ES-I3 (cell line): ENCODE results near the gene FOXE3.
"Not testable (repeated sequence)": the region's sequence is repeated elsewhere in the genome, so short reads cannot be mapped to it uniquely, and the experiment has no call there.

Experiments used
- H3K36me3 ChIP-seq: 2 replicates; pipeline ENCODE4 v1.6.1; 2013; ENCODE audit warnings: mild to moderate bottlenecking, low read length, control low read depth, moderate library complexity; ENCODE audit not compliant: insufficient read depth
- H3K4me1 ChIP-seq: 2 replicates; pipeline ENCODE4 v1.6.1; 2013; ENCODE audit warnings: mild to moderate bottlenecking, control low read depth, low read length; ENCODE audit not compliant: insufficient read depth
- H3K9ac ChIP-seq: 2 replicates; pipeline ENCODE4 v1.6.1; 2013; ENCODE audit warnings: low read depth, mild to moderate bottlenecking, low read length, moderate library complexity
- H3K9me3 ChIP-seq: 2 replicates; pipeline ENCODE4 v1.6.1; 2013; ENCODE audit warnings: mild to moderate bottlenecking, low read length, moderate library complexity; ENCODE audit not compliant: control insufficient read depth, insufficient read depth

The FOXE3 gene

DNA sequence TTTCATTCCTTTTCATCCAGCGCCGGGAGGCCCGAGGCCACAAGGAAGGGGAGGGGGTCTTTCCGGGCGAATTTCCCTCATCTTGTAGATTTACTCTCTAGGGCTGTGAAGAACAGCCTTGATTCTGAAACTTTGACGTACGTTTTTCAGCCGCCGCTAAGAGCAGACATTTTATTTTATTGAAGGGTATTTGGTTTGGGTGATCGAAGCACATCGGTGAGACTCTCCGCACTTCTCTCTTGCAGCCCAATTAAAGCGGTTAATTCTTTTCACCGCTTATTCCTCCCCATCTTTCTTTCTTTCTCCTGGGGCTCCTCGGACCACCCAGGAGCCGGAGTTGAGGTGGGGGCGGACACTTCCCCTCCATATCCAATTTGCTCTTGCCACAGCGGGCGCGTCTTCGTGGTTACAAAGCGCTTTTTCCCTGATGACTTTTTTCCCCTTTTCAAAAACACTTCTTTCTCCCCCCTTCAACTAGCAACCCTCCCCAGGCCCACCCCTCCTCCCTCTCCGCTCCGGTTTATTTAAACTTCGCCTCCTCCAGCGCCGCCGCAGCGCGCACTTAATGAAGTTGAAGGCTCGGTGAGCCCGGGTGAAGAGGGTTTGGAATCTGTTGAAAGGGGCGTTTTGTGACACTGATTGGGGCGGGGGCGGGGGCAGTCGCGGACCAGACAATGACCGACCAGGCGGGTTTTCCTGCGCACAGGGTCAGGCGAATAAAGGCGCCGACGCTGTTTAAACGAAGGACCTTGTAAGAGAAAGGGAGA lies 27.6 kb downstream of the FOXE3 start:
- Histone ChIP-seq H3K9me3 (no peaks in the 10 kb centered on the region), H3K4me1 (peaks cover 14% of the 10 kb centered on the region; the same call in 1 of the 2 replicates), H3K9ac (peak overlapping the region; percentile 25; the same call in 1 of the 2 replicates), H3K36me3 (no peaks in the 10 kb centered on the region)

- H3K36me3 ChIP-seq = no peaks in the 10 kb centered on the region
- H3K9ac ChIP-seq = peak overlapping the region; percentile 25; the same call in 1 of the 2 replicates
- H3K9me3 ChIP-seq = no peaks in the 10 kb centered on the region
- H3K4me1 ChIP-seq = peaks cover 14% of the 10 kb centered on the region; the same call in 1 of the 2 replicates
These were observed 28.1 kb downstream of the FOXE3 start for GRCh38 chr1:47444297-47444561.

GRCh38 chr1:47444562-47445465 lies 28.7 kb downstream of the FOXE3 start:
- peaks cover 14% of the 10 kb centered on the region; the same call in 1 of the 2 replicates for H3K4me1 ChIP-seq
- H3K9ac ChIP-seq = peak overlapping the region; percentile 25; the same call in 1 of the 2 replicates
- H3K9me3 ChIP-seq = no peaks in the 10 kb centered on the region
- no peaks in the 10 kb centered on the region for H3K36me3 ChIP-seq

- Histone ChIP-seq H3K9me3 (no peaks in the 10 kb centered on the region), H3K9ac (no peak overlapping the region), H3K36me3 (no peaks in the 10 kb centered on the region), H3K4me1 (peaks cover 14% of the 10 kb centered on the region; the same call in 1 of the 2 replicates)
These were observed 29.9 kb downstream of the FOXE3 start for GRCh38 chr1:47445823-47446550.

DNA sequence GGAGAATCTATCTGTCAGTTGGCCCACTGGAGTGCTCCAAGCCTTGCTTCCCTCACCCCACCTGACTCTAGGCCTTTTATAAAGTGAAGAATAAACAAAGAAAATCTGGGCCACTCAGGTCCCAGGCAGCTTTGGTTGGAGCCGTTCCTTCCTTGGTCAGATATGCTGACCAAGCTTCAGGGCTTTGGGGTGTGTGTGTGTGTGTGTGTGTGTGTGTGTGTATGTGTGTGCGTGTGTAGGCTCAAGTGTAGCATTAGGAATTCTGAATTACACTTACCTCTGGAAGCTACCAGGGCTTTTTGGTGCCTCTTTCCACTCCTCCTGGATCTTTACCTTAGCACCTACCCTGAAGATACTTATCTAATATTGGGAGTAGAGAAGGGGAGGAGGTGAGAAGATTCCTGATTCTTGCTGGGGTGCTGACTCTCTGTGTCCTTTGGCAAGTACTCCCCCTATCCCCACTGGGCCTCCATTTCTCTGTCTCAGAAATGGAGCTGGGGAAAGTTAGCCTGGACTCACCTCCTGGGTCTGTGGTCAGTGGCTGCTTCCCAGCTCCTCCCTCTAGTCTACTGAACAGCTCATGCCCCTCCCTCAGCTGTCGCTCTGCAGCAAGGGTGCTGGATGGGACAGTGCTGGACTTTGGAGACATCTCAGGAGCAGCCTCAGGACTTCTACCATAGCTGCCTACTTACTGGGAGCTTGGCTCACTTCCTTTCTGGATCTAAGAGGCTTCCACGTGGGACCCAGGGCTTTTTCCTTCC lies 32.6 kb downstream of the FOXE3 start:
- H3K9ac ChIP-seq = no peak overlapping the region
- no peaks in the 10 kb centered on the region for H3K36me3 ChIP-seq
- H3K4me1 ChIP-seq = peaks cover 14% of the 10 kb centered on the region; the same call in 1 of the 2 replicates
- H3K9me3 ChIP-seq = no peaks in the 10 kb centered on the region

DNA sequence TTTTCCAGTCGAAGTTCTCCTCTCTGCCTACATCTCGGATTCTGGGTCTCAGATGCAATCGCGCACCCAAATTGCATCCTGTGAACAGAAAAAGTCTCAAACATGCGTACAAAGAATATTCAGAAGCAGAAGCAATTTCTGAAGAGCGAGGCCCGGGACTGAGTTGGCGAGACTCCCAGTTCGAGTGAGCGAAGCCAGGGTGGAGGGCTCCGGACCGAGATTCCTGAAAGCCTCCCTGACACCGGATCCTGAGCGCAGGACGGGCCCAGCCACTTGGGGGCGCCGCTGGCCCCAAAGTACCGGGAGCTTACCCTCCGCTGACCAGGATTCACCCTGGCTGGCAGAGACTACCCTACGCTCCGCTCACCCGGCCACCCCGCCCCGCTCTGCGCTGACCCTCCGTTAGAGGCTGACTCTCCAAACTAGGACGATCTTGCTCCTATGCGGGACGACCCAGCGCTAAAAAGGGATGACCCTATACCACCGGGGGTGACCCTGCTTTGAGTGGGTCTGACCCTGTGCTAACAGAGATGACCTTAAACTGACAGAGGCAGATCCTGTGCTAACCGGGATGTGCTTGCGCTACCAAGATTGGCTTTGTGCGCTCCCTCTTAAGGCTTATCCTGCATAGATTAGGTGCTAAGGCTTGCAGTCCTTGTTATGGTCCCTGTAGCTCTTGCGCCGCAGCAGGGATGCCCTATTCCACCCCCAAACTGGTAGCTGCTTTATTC lies 33.9 kb downstream of the FOXE3 start:
- no peaks in the 10 kb centered on the region for H3K36me3 ChIP-seq
- no peaks in the 10 kb centered on the region for H3K9me3 ChIP-seq

GRCh38 chr1:47450606-47451005 lies 34.5 kb downstream of the FOXE3 start:
- Histone ChIP-seq H3K9ac (no peak overlapping the region), H3K4me1 (peaks cover 4% of the 10 kb centered on the region; the same call in 1 of the 2 replicates), H3K36me3 (no peaks in the 10 kb centered on the region), H3K9me3 (no peaks in the 10 kb centered on the region)

More for the DNA sequence above, 33.9 kb downstream of the FOXE3 start:
- H3K4me1 ChIP-seq = peaks cover 8% of the 10 kb centered on the region; the same call in 1 of the 2 replicates
- H3K9ac ChIP-seq = no peak overlapping the region

DNA sequence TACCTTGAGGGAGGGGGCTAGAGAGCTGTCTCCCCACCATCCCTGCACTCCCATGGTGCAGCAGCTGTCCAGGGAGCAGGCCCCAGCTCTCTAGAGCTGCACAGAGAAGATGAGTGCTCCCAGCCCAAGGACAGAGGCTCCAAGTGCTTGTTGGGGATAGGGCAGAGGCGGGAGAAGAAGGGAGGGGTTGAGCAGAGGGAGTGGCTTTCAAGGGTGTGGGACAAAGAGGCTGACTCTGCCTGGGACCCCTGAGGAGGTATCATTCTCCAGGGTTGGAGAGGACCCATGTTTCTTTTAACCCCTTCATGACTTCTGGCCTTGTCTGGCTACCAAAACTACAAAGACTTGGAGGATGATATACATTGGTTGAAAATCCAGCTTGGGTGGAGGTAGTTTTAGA lies 36.3 kb downstream of the FOXE3 start:
- no peaks in the 10 kb centered on the region for H3K4me1 ChIP-seq
- no peaks in the 10 kb centered on the region for H3K36me3 ChIP-seq
- no peaks in the 10 kb centered on the region for H3K9me3 ChIP-seq

DNA sequence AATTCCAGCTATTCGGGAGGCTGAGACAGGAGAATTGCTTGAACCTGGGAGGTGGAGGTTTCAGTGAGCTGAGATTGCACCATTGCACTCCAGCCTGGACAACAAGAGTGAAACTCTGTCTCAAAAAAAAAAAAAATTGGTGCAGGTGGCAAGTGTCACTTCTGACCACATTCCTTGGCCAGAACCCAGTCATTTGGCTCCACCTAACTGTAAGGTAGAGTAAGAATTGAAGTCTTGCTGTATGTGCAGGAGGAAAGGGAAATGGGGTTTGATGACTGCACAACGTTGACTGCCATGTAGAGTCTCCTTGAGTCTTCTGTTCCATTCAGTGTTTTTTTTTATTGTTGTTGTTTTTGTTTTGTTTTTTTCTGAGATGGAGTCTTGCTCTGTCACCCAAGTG lies 37.8 kb downstream of the FOXE3 start:
- H3K36me3 ChIP-seq, H3K4me1 ChIP-seq, H3K9ac ChIP-seq, H3K9me3 ChIP-seq: not testable (repeated sequence)

More for the DNA sequence above, 36.3 kb downstream of the FOXE3 start:
- no peak overlapping the region for H3K9ac ChIP-seq

DNA sequence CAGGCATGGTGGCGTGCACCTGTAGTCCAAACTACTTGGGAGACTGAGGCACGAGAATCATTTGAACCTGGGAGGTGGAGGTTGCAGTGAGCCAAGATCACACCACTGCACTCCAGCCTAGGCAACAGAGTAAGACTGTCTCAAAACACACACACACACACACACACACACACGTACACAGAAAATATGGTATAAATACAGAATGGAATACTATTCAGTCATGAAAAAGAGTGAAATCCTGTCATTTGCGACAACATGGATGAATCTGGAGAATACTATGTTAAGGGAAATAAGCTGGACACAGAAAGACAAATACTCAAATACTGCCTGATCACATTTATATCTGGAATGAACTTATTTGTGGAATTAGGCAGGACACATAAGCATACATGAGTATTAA lies 40.2 kb downstream of the FOXE3 start:
- Histone ChIP-seq H3K9ac (no peak overlapping the region), H3K9me3 (no peaks in the 10 kb centered on the region), H3K4me1 (peaks cover 20% of the 10 kb centered on the region), H3K36me3 (no peaks in the 10 kb centered on the region)

GRCh38 chr1:47457547-47457946 lies 41.5 kb downstream of the FOXE3 start:
- H3K9me3 ChIP-seq, H3K36me3 ChIP-seq, H3K9ac ChIP-seq: not testable (repeated sequence)
- H3K4me1 ChIP-seq = peaks cover 20% of the 10 kb centered on the region

GRCh38 chr1:47459253-47459788 lies 43.2 kb downstream of the FOXE3 start:
- no peaks in the 10 kb centered on the region for H3K9me3 ChIP-seq

DNA sequence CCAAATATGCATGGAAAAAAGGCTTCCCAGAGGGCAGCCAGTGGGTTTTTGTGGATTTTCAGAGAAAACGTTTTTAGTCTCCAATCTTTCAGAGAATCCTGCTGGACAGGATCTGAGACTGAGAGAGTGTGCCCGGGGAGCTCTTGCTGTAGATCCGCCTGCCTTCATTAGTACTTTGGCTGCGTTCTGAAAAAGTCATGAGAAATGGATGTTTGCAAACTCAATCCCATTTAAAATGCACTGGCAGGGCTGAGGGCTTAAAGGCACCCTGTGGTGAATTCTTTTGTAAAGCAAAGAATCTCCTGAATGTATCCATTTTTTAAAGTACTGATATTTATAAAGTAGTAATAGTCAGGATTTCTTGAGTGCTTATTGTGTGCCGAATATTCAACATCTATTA lies 44.0 kb downstream of the FOXE3 start:
- no peaks in the 10 kb centered on the region for H3K9me3 ChIP-seq
- no peak overlapping the region for H3K9ac ChIP-seq
- no peaks in the 10 kb centered on the region for H3K36me3 ChIP-seq
- peaks cover 20% of the 10 kb centered on the region for H3K4me1 ChIP-seq

More at GRCh38 chr1:47459253-47459788, 43.2 kb downstream of the FOXE3 start:
- Histone ChIP-seq H3K9ac (no peak overlapping the region), H3K4me1 (peaks cover 20% of the 10 kb centered on the region), H3K36me3 (no peaks in the 10 kb centered on the region)
